ENCODE data around the gene TBL1X.

GRCh38 chrX:9635368-9635767, 170.5 kb downstream of the TBL1X start:
- no peak for TF ChIP-seq CTCF (conservative IDR thresholded peaks at IDR 0.05)
- no peak for TF ChIP-seq ZFX (IDR thresholded peaks at IDR 0.05)
